Lower leg skin (tissue), 3 donors: ENCODE measurements around the gene PFKFB2.

Experiments used
- POLR2A ChIP-seq, 2 donors: fragments of 450-650 bp; IDR thresholded peaks; one replicate each; pipeline ENCODE4 v1.6.1; 2016 to 2017; ENCODE audit warnings: antibody characterized with exemption in 2 of 2, mild to moderate bottlenecking in 1 of 2, moderate library complexity in 1 of 2
- TF ChIP-seq, protein P1 (sequence below), 3 donors: fragments of 450-650 bp; IDR thresholded peaks; one replicate each; pipeline ENCODE4 v1.5.1; 2016; ENCODE audit warnings: antibody characterized with exemption in 3 of 3, mild to moderate bottlenecking in 3 of 3, moderate library complexity in 2 of 3

DNA sequence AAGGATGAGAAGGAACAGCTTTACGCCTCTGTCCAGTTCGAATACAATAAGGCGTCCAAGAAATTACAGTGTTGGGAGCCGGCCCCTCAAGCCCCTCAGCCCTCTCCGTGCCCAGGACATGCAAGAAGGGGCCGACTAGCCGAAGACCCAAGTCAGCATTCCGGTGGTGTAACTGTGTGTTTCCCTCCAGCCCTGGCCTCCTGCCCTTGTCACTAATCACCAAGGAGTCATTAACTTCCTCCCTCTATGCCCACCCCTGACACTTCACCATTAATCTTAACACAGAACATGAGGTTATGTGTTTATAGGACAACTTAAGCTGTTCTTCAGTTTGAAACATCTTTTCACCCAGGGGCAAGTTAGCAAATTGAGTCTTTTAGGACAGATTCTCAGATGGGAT is 19.2 kb downstream of the PFKFB2 start:
- no peak for TF ChIP-seq POLR2A (IDR thresholded peaks at IDR 0.05)
- TF ChIP-seq, protein P1, sequence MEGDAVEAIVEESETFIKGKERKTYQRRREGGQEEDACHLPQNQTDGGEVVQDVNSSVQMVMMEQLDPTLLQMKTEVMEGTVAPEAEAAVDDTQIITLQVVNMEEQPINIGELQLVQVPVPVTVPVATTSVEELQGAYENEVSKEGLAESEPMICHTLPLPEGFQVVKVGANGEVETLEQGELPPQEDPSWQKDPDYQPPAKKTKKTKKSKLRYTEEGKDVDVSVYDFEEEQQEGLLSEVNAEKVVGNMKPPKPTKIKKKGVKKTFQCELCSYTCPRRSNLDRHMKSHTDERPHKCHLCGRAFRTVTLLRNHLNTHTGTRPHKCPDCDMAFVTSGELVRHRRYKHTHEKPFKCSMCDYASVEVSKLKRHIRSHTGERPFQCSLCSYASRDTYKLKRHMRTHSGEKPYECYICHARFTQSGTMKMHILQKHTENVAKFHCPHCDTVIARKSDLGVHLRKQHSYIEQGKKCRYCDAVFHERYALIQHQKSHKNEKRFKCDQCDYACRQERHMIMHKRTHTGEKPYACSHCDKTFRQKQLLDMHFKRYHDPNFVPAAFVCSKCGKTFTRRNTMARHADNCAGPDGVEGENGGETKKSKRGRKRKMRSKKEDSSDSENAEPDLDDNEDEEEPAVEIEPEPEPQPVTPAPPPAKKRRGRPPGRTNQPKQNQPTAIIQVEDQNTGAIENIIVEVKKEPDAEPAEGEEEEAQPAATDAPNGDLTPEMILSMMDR (IDR thresholded peaks at IDR 0.05), result no peak
